GM21737 (cell line): ENCODE results near the gene ZC3H7B.

Experiments
- ATAC-seq: cut with Tn5 transposase; IDR thresholded peaks from one replicate; pipeline ENCODE4 v1.9.1; 2021; ENCODE audit warnings: mild to moderate bottlenecking, moderate library complexity; ENCODE audit not compliant: unreplicated experiment

The ZC3H7B gene

DNA sequence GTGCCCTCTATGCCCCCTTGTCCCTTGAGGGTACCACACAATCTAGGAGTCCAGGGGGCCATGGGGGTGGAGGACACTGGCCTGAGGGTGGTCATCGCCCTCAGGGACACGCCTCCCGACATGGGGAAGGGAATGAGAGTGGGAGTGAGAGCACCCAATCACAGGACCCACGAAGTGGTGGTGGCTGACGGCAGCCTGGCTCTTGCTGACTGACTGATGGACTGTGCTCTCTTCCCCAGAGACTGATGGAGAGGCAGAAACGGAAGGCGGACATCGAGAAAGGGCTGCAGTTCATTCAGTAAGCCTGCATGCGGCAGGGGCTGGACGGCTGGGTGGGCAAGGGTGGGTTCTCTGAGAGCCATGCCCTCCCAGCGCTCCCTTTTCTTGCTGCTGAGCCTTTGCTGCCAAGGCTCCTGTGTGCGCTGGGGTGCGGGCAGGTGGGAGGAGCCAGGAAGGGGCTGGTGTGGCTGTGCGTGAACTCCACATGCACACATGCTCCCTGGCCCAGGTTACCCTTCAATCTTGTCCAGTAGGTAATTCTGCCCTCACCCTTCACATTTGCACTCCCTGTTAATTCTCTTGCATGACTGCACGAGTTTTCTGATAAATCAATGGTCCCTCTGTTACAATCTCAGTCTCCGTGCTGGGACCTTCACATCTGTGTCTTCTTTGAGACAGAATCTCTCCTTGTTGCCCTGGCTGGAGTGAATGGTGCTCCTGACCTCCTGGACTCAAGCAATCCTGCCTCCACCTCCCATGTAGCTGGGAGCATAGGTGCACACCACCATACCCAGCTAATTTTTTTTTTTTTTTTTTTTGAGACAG, 19.3 kb downstream of the ZC3H7B start:
- ATAC-seq, result no peak

GRCh38 chr22:41324821-41325528, 23.6 kb downstream of the ZC3H7B start:
- ATAC-seq, result no peak

DNA sequence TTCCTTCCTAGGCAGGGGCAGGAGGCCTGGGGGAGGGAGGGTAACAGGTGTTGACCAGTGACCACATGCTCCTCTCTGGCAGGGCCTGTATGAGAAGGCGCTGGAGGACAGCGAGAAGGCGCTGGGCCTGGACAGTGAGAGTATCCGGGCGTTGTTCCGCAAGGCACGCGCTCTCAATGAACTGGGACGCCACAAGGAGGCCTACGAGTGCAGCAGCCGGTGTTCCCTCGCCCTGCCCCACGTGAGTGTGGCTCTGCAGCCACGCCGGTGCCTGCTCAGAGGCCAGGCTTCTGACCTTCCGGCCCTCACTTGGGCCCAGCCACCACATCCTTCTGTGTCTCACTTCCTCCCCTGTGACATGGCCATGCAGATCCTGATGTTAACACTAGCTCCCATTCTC, 25.8 kb downstream of the ZC3H7B start:
- no peak for ATAC-seq

DNA sequence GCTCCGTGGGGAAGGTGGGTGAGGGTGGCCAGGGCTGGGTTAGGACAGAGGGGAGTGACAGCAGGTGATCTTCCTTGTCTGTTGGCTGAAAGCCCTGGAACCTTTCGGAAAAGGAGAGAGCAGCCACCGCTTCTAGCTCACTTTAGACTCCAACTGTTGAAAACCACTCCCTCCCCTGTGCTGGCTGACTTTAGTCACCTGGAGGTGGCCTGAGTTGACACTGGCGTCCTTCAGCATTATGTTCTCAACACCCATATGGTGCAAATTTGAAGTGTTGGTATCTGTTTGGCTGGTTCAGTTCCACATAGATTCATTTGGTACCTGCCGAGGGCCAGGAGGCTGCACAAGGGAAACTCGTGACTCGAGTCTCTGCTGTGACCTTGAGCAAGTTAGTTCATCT, 28.8 kb downstream of the ZC3H7B start:
- no peak for ATAC-seq

GRCh38 chr22:41332217-41332939, 31.1 kb downstream of the ZC3H7B start:
- ATAC-seq, result no peak

- ATAC-seq, result no peak
Measured at GRCh38 chr22:41333806-41334205, 32.5 kb downstream of the ZC3H7B start.

DNA sequence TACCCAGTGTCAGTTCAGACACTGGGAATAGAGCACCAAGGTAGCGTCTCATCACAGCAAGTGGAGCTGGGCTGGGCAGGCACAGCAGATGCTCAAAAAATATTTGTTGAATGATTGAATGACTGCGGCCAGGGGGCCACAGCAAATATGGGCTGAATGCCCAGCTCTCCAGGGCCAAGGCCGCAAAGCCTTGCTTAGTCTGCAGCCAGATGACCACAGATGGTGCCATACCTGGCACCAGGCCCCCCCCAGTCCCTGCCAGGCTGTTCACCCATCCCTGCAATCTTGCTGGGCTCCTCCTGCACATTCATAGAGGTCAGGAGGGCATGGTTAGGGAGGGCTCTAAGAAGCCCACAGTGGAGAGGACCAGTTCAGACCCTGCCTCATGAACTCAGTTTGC, 32.9 kb downstream of the ZC3H7B start:
- ATAC-seq, result no peak

GRCh38 chr22:41334951-41335635, 33.8 kb downstream of the ZC3H7B start:
- ATAC-seq, result no peak

DNA sequence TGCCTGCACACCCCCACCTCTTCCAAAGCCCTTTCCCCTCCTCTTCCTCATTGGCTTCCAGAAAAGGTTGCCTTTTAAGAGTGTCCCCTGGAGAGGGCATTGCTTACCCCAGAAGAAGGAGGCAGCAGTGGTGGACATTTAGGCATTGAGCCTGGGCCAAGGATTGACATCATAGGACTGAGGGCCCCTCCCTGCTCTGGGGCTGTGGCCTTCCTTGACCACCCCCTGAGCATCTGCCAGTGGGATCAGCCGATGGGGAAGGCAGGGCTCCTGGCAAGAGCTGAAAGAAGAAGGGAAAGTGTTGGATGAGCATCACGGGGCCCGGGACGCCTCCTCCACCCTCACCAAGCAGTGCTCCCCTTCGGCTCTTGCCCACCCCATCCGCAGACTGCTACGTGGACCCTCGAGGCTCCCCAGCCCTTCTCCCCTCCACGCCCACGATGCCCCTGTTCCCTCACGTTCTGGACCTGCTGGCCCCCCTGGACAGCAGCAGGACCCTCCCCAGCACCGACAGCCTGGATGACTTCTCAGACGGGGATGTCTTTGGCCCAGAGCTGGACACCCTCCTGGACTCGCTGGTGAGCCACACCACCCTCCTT, 37.4 kb downstream of the ZC3H7B start:
- no peak for ATAC-seq

DNA sequence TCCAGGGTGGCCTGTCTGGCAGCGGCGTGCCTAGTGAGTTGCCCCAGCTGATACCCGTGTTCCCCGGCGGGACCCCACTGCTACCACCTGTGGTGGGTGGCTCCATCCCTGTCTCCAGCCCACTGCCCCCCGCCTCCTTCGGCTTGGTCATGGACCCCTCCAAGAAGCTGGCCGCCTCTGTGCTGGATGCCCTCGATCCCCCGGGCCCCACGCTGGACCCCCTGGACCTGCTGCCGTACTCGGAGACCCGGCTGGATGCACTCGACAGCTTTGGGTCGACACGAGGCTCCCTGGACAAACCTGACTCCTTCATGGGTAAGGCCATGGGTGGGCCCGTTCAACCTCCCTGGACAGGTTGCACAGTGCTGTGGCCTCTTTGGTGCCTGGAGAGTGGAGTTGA, 38.5 kb downstream of the ZC3H7B start:
- ATAC-seq, result no peak

GRCh38 chr22:41340357-41340756, 39.0 kb downstream of the ZC3H7B start:
- no peak for ATAC-seq

DNA sequence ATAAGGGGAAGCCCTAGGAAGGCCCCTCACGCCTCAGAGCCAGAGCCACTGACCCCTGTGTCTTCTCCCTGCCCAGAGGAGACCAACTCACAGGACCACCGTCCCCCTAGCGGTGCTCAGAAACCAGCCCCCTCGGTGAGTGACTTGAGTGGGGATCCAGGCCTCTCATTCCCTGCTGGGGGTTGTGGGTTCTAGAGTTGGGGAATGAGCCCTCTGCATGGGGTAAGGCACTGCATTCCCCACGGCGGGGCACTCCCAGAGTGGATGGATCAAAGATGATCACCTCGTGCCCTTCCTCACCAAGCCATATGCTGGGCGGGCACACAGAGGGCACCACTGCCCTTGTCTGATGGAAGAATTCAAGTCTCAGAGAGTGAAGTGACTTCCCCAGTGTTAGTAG, 39.7 kb downstream of the ZC3H7B start:
- no peak for ATAC-seq

DNA sequence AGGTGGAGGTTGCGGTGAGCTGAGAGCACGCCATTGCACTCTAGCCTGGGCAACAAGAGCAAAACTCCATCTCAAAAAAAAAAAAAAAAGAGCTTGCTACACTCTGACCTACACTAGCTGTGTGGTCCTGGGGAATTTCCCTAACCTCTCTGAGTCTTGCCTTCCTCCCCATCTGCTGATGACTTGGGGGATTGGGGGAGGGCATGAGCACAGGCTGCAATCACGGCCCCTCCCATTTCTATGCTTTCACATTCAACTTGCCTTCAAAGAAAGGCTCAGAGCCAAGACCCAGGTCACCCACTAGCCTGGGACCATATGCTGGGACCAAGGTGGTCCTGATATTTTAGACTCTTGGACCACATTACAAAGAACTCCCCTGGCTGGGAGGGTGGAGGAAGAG, 40.7 kb downstream of the ZC3H7B start:
- ATAC-seq, result no peak

- ATAC-seq, result no peak
Measured at GRCh38 chr22:41343300-41343699, 42.0 kb downstream of the ZC3H7B start.

DNA sequence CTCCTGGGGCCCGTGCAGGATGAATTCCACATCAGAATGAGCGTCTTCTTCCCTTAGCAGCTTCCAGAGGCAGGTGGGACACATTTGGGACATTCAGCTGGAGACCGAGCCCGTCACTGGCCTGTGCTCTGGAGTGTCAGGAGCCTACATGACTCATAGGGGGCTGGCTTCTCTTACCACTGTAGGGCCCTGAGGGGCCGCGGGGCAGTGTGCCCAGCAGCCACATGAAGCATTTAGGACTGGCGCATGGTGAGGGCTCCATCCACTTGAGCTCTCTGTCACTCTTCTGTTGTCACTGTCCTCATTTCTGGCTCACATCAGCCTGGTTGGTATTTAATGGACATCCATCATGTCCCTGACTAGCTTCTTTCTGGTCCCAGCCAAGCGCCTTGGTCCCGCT, 42.4 kb downstream of the ZC3H7B start:
- no peak for ATAC-seq

GRCh38 chr22:41344189-41344788, 43.0 kb downstream of the ZC3H7B start:
- ATAC-seq, result no peak

GRCh38 chr22:41345807-41346335, 44.5 kb downstream of the ZC3H7B start:
- no peak for ATAC-seq

- ATAC-seq, result no peak
Measured at GRCh38 chr22:41347066-41347859, 45.9 kb downstream of the ZC3H7B start.

DNA sequence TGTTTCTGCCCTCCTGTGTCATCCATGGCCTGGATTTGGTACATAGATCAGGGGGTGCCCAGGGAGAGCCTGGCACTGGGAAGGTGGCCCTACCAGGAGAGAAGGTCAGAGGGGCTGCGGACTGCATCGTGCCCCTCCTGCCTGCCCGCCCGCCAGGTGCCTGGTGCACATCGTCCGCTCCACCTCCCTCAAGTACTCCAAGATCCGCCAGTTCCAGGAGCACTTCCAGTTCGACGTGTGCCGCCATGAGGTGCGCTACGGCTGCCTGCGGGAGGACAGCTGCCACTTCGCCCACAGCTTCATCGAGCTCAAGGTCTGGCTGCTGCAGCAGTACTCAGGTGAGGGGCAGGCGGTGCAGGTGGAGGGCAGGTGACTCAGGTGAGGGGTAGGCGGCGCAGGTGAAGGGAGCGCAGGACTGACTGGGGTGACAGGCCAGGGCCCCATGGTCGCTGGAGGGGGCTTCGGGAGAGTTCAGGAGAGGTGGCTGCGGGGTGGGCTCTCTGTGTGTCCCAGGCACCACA, 47.7 kb downstream of the ZC3H7B start:
- no peak for ATAC-seq
